HEK293T (cell line): ENCODE data around the gene CIROP.

Experiments
- CTCF ChIA-PET: fragments of 350-600 bp; formaldehyde crosslinking; extraction: SDS; loops from one replicate; lab custom pipeline; 2021; ENCODE audit warnings: antibody characterized with exemption, inconsistent platforms; lab: Yijun Ruan, JAX
- POLR2A ChIA-PET: fragments of 350-600 bp; formaldehyde crosslinking; extraction: SDS; loops from one replicate; lab custom pipeline; 2020; ENCODE audit warnings: antibody characterized with exemption, inconsistent platforms; lab: Yijun Ruan, JAX
- DNase-seq: peaks from one replicate; pipeline ENCODE4 v3.0.0; 2012; ENCODE audit warnings: mixed read lengths; ENCODE audit errors: extremely low spot score
- ARNT ChIP-seq: fragments of 450-650 bp; IDR thresholded peaks from 2 replicates; pipeline ENCODE4 v1.6.1; 2017; ENCODE audit warnings: mild to moderate bottlenecking
- BHLHE40 ChIP-seq: fragments of 450-650 bp; IDR thresholded peaks from 2 replicates; pipeline ENCODE4 v1.6.1; 2016; ENCODE audit warnings: mild to moderate bottlenecking, moderate library complexity, borderline replicate concordance
- CTBP1 ChIP-seq: fragments of 450-650 bp; IDR thresholded peaks from 2 replicates; pipeline ENCODE4 v1.6.1; 2016; ENCODE audit warnings: borderline replicate concordance
- ELF4 ChIP-seq: fragments of 450-650 bp; IDR thresholded peaks from 2 replicates; pipeline ENCODE4 v1.6.1; 2017; ENCODE audit warnings: antibody characterized with exemption
- FOXA1 ChIP-seq: fragments of 450-650 bp; IDR thresholded peaks from 2 replicates; pipeline ENCODE4 v1.6.1; 2016; ENCODE audit warnings: mild to moderate bottlenecking
- FOXK2 ChIP-seq: fragments of 450-650 bp; IDR thresholded peaks from 2 replicates; pipeline ENCODE4 v1.6.1; 2016; ENCODE audit warnings: mild to moderate bottlenecking
- FOXM1 ChIP-seq: fragments of 450-650 bp; IDR thresholded peaks from 2 replicates; pipeline ENCODE4 v1.6.1; 2017; ENCODE audit warnings: mild to moderate bottlenecking, borderline replicate concordance
- HDGF ChIP-seq: fragments of 450-650 bp; IDR thresholded peaks from 2 replicates; pipeline ENCODE4 v1.6.1; 2017; ENCODE audit warnings: antibody characterized with exemption, borderline replicate concordance
- L3MBTL2 ChIP-seq: fragments of 450-650 bp; conservative IDR thresholded peaks from 2 replicates; pipeline ENCODE4 v1.6.1; 2016; ENCODE audit warnings: mild to moderate bottlenecking
- LEF1 ChIP-seq: fragments of 450-650 bp; IDR thresholded peaks from 2 replicates; pipeline ENCODE4 v1.6.1; 2017; ENCODE audit warnings: mild to moderate bottlenecking, borderline replicate concordance
- NFRKB ChIP-seq: fragments of 450-650 bp; IDR thresholded peaks from 2 replicates; pipeline ENCODE4 v1.6.1; 2016; ENCODE audit warnings: mild to moderate bottlenecking, moderate library complexity
- SP1 ChIP-seq: fragments of 450-650 bp; IDR thresholded peaks from 2 replicates; pipeline ENCODE4 v1.6.1; 2017
- SUZ12 ChIP-seq: fragments of 450-650 bp; IDR thresholded peaks from 2 replicates; pipeline ENCODE4 v1.6.1; 2016; ENCODE audit warnings: mild to moderate bottlenecking
- TARDBP ChIP-seq: fragments of 450-650 bp; IDR thresholded peaks from 2 replicates; pipeline ENCODE4 v1.6.1; 2016
- ZNF384 ChIP-seq: fragments of 450-650 bp; IDR thresholded peaks from 2 replicates; pipeline ENCODE4 v1.6.1; 2016
- TF ChIP-seq, protein P1 (sequence below): fragments of 450-650 bp; IDR thresholded peaks from 2 replicates; pipeline ENCODE4 v1.6.1; 2016

CIROP gene

DNA sequence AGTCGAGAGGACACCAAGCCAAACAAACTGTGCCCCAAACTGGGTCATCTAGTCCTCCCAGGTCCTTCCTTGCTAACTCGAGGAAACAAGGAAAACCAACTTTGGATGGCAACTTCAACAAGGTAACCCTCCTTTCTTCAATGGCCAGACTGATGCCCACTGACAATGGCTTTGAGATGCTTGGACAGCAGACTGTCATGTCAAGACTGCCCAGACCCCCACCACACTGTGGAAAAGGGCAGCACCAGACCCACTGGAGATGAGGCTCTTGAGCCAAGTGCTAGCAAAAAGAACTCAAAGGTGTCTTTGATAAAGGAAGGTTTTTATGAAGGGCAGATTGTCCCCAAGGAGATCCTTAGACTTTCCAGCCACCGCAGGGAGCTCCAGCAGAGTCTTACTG is 38.4 kb downstream of the CIROP start:
- ChIA-PET POLR2A (interaction anchor here (0.6 to 2.0 kb wide), 3 partner anchors 29 to 110 kb away, joined by 3 to 5 read pairs (median 4); partner anchors contain the start of genes ACIN1, C14orf119 and HAUS4), CTCF (interaction anchor here (1.0 kb wide), 2 partner anchors 9 to 28 kb away, joined by 3 read pairs; partner anchors contain the start of gene ACIN1)
- no peak for DNase-seq
- TF ChIP-seq TARDBP (no peak), L3MBTL2 (no peak), ELF4 (no peak), ZNF384 (no peak), ARNT (no peak), BHLHE40 (no peak), CTBP1 (no peak), FOXK2 (no peak), SP1 (no peak), FOXM1 (no peak), HDGF (no peak), SUZ12 (no peak), LEF1 (no peak), FOXA1 (no peak), NFRKB (no peak)
- TF ChIP-seq, protein P1, sequence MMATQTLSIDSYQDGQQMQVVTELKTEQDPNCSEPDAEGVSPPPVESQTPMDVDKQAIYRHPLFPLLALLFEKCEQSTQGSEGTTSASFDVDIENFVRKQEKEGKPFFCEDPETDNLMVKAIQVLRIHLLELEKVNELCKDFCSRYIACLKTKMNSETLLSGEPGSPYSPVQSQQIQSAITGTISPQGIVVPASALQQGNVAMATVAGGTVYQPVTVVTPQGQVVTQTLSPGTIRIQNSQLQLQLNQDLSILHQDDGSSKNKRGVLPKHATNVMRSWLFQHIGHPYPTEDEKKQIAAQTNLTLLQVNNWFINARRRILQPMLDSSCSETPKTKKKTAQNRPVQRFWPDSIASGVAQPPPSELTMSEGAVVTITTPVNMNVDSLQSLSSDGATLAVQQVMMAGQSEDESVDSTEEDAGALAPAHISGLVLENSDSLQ = no peak

DNA sequence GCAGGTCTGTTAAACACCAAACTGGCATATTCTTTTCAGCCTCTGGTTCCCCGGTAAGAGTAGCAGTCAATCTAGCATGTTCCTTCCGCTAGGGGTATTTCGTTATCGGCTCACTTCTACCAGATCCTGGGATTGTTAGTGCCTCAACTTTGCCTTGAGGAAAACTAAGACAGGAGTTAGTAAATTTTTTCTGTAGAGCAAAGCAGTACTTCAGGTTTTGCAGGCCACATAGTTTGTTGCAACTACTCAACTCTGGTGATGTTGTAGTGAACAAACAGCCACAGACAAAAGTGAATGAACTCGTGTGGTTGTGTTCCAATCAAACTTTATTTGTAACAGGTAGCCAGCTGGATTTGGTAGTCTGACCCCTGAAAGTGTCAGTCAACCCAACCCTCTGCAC is 41.2 kb downstream of the CIROP start:
- CTCF ChIA-PET = interaction anchor here (1.4 to 2.2 kb wide), 2 partner anchors 69 to 77 kb away, joined by 5 to 14 read pairs; no protein-coding TSS in a partner anchor
- no peak for DNase-seq
- TF ChIP-seq SUZ12 (no peak), HDGF (no peak), LEF1 (no peak), TARDBP (no peak), FOXM1 (no peak), L3MBTL2 (no peak), FOXK2 (no peak), ELF4 (no peak), NFRKB (no peak), ARNT (no peak), FOXA1 (no peak), CTBP1 (no peak), BHLHE40 (no peak), ZNF384 (no peak), SP1 (no peak)
- TF ChIP-seq, protein P1 = no peak
- POLR2A ChIA-PET = interaction anchor here (2.2 to 6.4 kb wide), 2 partner anchors 8 to 31 kb away, joined by 10 to 51 read pairs; partner anchors contain the start of genes ACIN1 and C14orf119

DNA sequence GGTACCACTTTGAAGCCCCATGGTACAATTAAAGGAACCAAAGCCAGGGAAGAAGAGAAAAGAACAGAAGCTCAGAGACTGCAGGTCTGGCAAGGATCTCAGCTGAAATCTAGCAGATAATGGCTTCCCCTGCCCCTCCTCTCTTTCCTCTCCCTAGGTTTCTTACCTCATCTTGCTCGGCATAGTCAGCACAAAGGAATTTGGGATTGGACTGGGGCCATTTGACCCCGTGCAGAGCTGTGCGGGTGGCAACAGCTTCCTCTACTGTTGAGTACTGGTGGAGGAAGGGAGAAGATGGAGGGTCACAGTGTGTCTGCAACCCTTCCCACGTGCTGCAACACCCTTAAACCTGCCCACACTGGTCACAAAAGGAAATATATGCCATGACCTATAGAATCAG is 42.8 kb downstream of the CIROP start:
- CTCF ChIA-PET = interaction anchor here (0.6 to 2.2 kb wide), 4 partner anchors 8 to 95 kb away, joined by 3 to 14 read pairs (median 4); no protein-coding TSS in a partner anchor
- POLR2A ChIA-PET = interaction anchor here (0.6 to 6.4 kb wide), 7 partner anchors 10 to 85 kb away, joined by 3 to 51 read pairs (median 5); partner anchors contain the start of genes ACIN1, AJUBA and C14orf119
- TF ChIP-seq SUZ12 (no peak), FOXK2 (no peak), FOXM1 (no peak), L3MBTL2 (no peak), TARDBP (no peak), NFRKB (no peak), CTBP1 (no peak), ELF4 (no peak), BHLHE40 (no peak), ZNF384 (no peak), HDGF (no peak), SP1 (no peak), ARNT (no peak), LEF1 (no peak), FOXA1 (no peak)
- TF ChIP-seq, protein P1 = no peak
- DNase-seq = no peak

DNA sequence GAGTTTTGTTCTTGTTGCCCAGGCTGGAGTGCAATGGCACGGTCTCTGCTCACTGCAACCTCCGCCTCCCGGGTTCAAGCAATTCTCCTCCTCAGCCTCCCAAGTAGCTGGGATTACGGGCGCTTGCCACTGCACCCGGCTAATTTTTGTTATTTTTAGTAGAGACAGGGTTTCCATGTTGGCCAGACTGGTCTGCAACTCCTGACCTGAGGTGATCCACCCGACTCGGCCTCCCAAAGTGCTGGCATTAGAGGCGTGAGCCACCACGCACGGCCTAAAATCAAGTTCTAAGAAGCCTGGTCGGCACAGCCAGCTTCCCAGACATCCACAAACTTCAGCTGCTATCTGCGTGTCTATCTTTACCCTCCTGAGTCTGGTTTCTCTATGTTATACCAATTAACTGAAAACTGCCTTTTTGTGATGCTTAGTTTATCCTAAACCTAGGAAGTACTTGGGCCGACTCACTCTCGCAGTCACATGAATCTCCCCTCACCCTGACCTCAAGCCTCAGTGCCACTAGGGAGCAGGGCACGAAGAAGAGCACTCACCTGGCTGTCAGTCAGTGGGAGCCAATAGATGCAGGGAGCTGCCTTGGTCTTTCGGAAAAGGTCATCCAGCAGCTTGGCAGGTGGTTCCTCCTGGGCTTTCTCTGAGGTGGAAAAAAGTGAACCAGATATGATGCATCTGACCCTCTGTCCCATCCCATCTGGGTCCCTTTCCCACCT is 44.1 kb downstream of the CIROP start:
- no peak for DNase-seq
- POLR2A ChIA-PET = interaction anchor here (1.2 to 6.4 kb wide), 4 partner anchors 34 to 104 kb away, joined by 3 to 51 read pairs (median 4); partner anchors contain the start of genes ACIN1, C14orf119 and HAUS4
- CTCF ChIA-PET = interaction anchor here (1.3 to 3.3 kb wide), 2 partner anchors 8 to 74 kb away, joined by 6 to 35 read pairs; no protein-coding TSS in a partner anchor
- no peak for TF ChIP-seq SUZ12
- no peak for TF ChIP-seq TARDBP
- TF ChIP-seq LEF1 = no peak
- no peak for TF ChIP-seq BHLHE40
- no peak for TF ChIP-seq FOXA1
- TF ChIP-seq ELF4 = no peak
- no peak for TF ChIP-seq L3MBTL2
- TF ChIP-seq, protein P1 = no peak
- TF ChIP-seq ZNF384 = no peak
- TF ChIP-seq FOXK2 = no peak
- TF ChIP-seq CTBP1 = no peak
- TF ChIP-seq ARNT = no peak
- no peak for TF ChIP-seq SP1
- no peak for TF ChIP-seq FOXM1
- TF ChIP-seq HDGF = no peak
- no peak for TF ChIP-seq NFRKB
